GM12875 (cell line): Measurements from ENCODE around the gene MFAP1.
"Not testable (repeated sequence)": the region's sequence is repeated elsewhere in the genome, so short reads cannot be mapped to it uniquely, and the experiment has no call there.

Source experiments
- H3K4me3 ChIP-seq: one replicate; pipeline ENCODE4 v1.5.1; 2011; ENCODE audit warnings: low read depth, low read length, control low read depth
- CTCF ChIP-seq: IDR thresholded peaks from 2 replicates; pipeline ENCODE4 v1.5.1; 2011; ENCODE audit warnings: low read depth, mild to moderate bottlenecking, control low read depth, inconsistent platforms, low read length, moderate library complexity, borderline replicate concordance; ENCODE audit not compliant: insufficient read depth

The MFAP1 gene

GRCh38 chr15:43859546-43859945 is 35.1 kb upstream of the MFAP1 start:
- no peak overlapping the region for H3K4me3 ChIP-seq
- TF ChIP-seq CTCF = no peak

GRCh38 chr15:43854801-43855200 is 30.3 kb upstream of the MFAP1 start:
- TF ChIP-seq CTCF = no peak
- no peak overlapping the region for H3K4me3 ChIP-seq

- TF ChIP-seq CTCF = no peak
- H3K4me3 ChIP-seq = no peak overlapping the region
Measured at GRCh38 chr15:43852607-43853006, 28.1 kb upstream of the MFAP1 start.

- no peak overlapping the region for H3K4me3 ChIP-seq
- TF ChIP-seq CTCF = no peak
Measured at GRCh38 chr15:43851251-43851650, 26.8 kb upstream of the MFAP1 start.

- H3K4me3 ChIP-seq = no peak overlapping the region
- no peak for TF ChIP-seq CTCF
Measured at GRCh38 chr15:43845421-43845820, 20.9 kb upstream of the MFAP1 start.

- not testable (repeated sequence) for H3K4me3 ChIP-seq
Measured at GRCh38 chr15:43832485-43832884, 8.0 kb upstream of the MFAP1 start.

GRCh38 chr15:43831519-43832052 is 7.1 kb upstream of the MFAP1 start:
- not testable (repeated sequence) for H3K4me3 ChIP-seq

GRCh38 chr15:43830691-43831275 is 6.3 kb upstream of the MFAP1 start:
- H3K4me3 ChIP-seq = not testable (repeated sequence)

- not testable (repeated sequence) for H3K4me3 ChIP-seq
Measured at GRCh38 chr15:43829951-43830540, 5.6 kb upstream of the MFAP1 start.
